Glutamatergic neuron (in vitro differentiated cells): Measurements from ENCODE around the gene ABR. TPM values are rescaled to one million over a fixed set of nuclear protein-coding genes. Genes with fewer than 3 reads are reported as not detected.

Experiments
- DNase-seq: peaks from one replicate; pipeline ENCODE4 v3.0.0; 2022
- H3K27ac Mint-ChIP-seq: one replicate; pipeline ENCODE4 v1.8.0; 2020; ENCODE audit warnings: mild to moderate bottlenecking, mixed read lengths, inconsistent platforms; ENCODE audit not compliant: unreplicated experiment
- H3K27me3 Mint-ChIP-seq: one replicate; pipeline ENCODE4 v1.8.0; 2020; ENCODE audit warnings: mild to moderate bottlenecking, moderate library complexity, mixed read lengths, inconsistent platforms; ENCODE audit not compliant: unreplicated experiment
- H3K36me3 Mint-ChIP-seq: one replicate; pipeline ENCODE4 v1.8.0; 2020; ENCODE audit warnings: mild to moderate bottlenecking, mixed read lengths, inconsistent platforms; ENCODE audit not compliant: unreplicated experiment
- H3K4me1 Mint-ChIP-seq: one replicate; pipeline ENCODE4 v1.8.0; 2020; ENCODE audit warnings: mild to moderate bottlenecking, low read depth, mixed read lengths, inconsistent platforms; ENCODE audit not compliant: unreplicated experiment
- H3K4me3 Mint-ChIP-seq: one replicate; pipeline ENCODE4 v1.8.0; 2020; ENCODE audit warnings: mild to moderate bottlenecking, mixed read lengths, inconsistent platforms; ENCODE audit not compliant: unreplicated experiment
- H3K9me3 Mint-ChIP-seq: one replicate; pipeline ENCODE4 v1.8.0; 2020; ENCODE audit warnings: mild to moderate bottlenecking, moderate library complexity, mixed read lengths, inconsistent platforms; ENCODE audit not compliant: unreplicated experiment
- total RNA-seq: library from RNA; stranded (reverse); fragmentation: NEBNext Ultra II Directional; extraction: Animal tissue kit (Norgen Biotek cat#: 25700); gene quantifications from one replicate; pipeline ENCODE4 v1.2.1, GENCODE V29; 2021; ENCODE audit not compliant: unreplicated experiment
- TF ChIP-seq, protein P1 (sequence below): fragments of 200-600 bp; sonication (generic); IDR thresholded peaks from one replicate; pipeline ENCODE4 v1.5.0; 2021; ENCODE audit not compliant: partially characterized antibody, unreplicated experiment

The ABR gene
- total RNA-seq, 1 donor from 2014 or later, result 219 TPM

DNA sequence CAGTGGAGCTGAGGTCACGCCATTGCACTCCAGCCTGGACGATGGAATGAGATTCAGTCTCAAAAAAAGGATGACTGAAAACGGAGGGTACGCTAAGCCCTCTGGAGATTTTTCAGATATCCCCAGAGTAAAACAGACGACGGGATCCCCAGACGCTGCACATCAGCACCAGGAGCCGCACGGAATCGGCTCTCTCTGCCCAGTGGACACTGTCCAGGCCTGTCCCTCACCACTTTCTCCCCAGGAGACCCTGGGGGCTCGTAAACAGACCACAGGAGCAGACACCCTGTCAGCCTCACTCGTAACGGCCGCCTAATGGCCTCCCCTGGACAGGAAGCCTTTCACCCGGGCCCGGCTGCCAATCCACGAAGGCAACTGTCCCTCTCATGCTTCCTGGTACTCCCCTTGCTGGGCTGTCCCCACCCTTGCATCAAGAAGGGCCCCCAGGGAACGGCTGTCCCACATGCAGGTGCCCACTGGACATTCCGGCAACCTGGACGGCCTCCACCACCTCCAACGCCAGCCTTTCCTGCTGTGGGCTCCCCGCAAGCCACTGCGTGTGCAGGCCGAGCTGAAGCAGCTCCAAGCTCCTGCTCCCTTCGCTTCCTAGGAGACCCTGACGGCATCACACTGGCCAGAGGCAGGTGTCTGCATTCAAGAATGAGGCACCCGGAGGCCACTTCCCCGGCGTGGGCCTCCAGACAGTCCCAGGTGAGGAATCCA, 108.5 kb downstream of the ABR start:
- Mint-ChIP-seq H3K4me1 (peaks cover 13% of the 10 kb centered on the region), H3K27ac (no peak overlapping the region), H3K36me3 (peaks cover 16% of the 10 kb centered on the region), H3K27me3 (peaks cover 12% of the 10 kb centered on the region), H3K4me3 (no peak overlapping the region), H3K9me3 (peaks cover 9% of the 10 kb centered on the region)
- TF ChIP-seq, protein P1, sequence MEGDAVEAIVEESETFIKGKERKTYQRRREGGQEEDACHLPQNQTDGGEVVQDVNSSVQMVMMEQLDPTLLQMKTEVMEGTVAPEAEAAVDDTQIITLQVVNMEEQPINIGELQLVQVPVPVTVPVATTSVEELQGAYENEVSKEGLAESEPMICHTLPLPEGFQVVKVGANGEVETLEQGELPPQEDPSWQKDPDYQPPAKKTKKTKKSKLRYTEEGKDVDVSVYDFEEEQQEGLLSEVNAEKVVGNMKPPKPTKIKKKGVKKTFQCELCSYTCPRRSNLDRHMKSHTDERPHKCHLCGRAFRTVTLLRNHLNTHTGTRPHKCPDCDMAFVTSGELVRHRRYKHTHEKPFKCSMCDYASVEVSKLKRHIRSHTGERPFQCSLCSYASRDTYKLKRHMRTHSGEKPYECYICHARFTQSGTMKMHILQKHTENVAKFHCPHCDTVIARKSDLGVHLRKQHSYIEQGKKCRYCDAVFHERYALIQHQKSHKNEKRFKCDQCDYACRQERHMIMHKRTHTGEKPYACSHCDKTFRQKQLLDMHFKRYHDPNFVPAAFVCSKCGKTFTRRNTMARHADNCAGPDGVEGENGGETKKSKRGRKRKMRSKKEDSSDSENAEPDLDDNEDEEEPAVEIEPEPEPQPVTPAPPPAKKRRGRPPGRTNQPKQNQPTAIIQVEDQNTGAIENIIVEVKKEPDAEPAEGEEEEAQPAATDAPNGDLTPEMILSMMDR, result no peak
- no peak for DNase-seq

- no peak overlapping the region for H3K4me3 Mint-ChIP-seq
- peaks cover 10% of the 10 kb centered on the region for H3K4me1 Mint-ChIP-seq
- DNase-seq, result no peak
Observed at GRCh38 chr17:1070411-1070810, 109.4 kb downstream of the ABR start.

GRCh38 chr17:1069847-1070246, 109.9 kb downstream of the ABR start:
- no peak overlapping the region for H3K27ac Mint-ChIP-seq
- DNase-seq, result no peak
- peaks cover 7% of the 10 kb centered on the region for H3K4me1 Mint-ChIP-seq

More at GRCh38 chr17:1070411-1070810, 109.4 kb downstream of the ABR start:
- TF ChIP-seq, protein P1, result no peak
- Mint-ChIP-seq H3K27ac (no peak overlapping the region), H3K27me3 (peaks cover 15% of the 10 kb centered on the region), H3K9me3 (peaks cover 12% of the 10 kb centered on the region), H3K36me3 (peaks cover 25% of the 10 kb centered on the region)

GRCh38 chr17:1068356-1068755, 111.4 kb downstream of the ABR start:
- peaks cover 8% of the 10 kb centered on the region for H3K9me3 Mint-ChIP-seq
- no peak overlapping the region for H3K4me3 Mint-ChIP-seq
- DNase-seq, result no peak

More at GRCh38 chr17:1069847-1070246, 109.9 kb downstream of the ABR start:
- Mint-ChIP-seq H3K36me3 (peaks cover 26% of the 10 kb centered on the region), H3K9me3 (peaks cover 12% of the 10 kb centered on the region), H3K27me3 (peaks cover 15% of the 10 kb centered on the region), H3K4me3 (no peak overlapping the region)
- TF ChIP-seq, protein P1, result no peak

More at GRCh38 chr17:1068356-1068755, 111.4 kb downstream of the ABR start:
- no peak overlapping the region for H3K27ac Mint-ChIP-seq
- H3K4me1 Mint-ChIP-seq, result no peaks in the 10 kb centered on the region
- peaks cover 12% of the 10 kb centered on the region for H3K27me3 Mint-ChIP-seq
- peaks cover 26% of the 10 kb centered on the region for H3K36me3 Mint-ChIP-seq
- TF ChIP-seq, protein P1, result no peak
